KOPT-K1 (cell line): ENCODE measurements around the gene JPH4.

ENCODE experiments used
- H3K27ac ChIP-seq: fragments of 200-600 bp; sonication (generic); 2 replicates; pipeline ENCODE4 v1.5.1; 2016; ENCODE audit warnings: antibody characterized with exemption, mild to moderate bottlenecking, low read depth, low read length; ENCODE audit not compliant: poor library complexity, severe bottlenecking
- H3K36me3 ChIP-seq: fragments of 200-600 bp; sonication (generic); 2 replicates; pipeline ENCODE4 v1.5.1; 2017; ENCODE audit warnings: antibody characterized with exemption, mild to moderate bottlenecking, low read length, moderate library complexity; ENCODE audit not compliant: insufficient read depth
- H3K9me3 ChIP-seq: fragments of 200-600 bp; sonication (generic); 2 replicates; pipeline ENCODE4 v1.5.1; 2017; ENCODE audit warnings: antibody characterized with exemption, low read length, mild to moderate bottlenecking; ENCODE audit not compliant: insufficient read depth, poor library complexity, severe bottlenecking

Gene JPH4

DNA sequence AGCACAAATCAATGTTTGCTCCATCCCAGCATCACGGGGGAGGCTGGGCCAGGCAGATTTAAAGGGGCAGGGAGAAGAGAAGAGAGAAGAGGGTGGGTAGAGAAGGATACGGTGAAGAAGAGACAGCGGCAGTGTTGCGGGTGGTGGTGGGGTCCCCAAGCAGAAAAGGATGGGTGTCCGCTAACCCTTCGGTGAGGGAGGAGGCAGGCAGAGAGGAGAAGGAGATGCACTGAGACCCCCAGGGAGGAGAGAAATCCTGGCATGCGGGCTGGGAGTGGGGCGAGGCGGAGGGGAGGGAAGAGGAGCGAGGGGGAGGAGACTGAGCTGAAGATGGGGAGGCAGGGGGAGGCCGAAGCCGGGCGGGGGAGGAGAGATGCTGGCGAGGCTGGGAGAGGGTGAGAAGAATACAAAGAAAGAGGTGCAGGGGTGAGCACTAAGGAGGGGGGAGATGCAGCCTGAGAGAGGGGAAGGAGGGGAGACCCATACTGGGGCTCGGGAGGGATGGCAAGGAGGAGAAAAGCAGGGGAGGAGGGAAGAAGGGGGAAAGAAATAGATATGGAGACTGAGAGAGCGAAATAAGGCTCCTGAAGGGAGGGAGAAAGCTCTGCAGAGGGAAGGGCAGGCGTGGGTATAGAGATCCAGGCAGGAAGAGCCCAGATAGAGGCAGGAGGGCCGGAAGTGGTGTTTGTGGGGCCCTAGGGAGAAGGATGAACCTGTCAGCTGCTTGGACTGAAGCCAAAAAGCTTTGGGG lies at the start of gene JPH4:
JPH4 (minus strand) TSS at position 231 of the 751 bp plus-strand sequence. CDS start 1,337 bp downstream, outside the sequence.
- no peaks in the 10 kb centered on the region for H3K9me3 ChIP-seq

DNA sequence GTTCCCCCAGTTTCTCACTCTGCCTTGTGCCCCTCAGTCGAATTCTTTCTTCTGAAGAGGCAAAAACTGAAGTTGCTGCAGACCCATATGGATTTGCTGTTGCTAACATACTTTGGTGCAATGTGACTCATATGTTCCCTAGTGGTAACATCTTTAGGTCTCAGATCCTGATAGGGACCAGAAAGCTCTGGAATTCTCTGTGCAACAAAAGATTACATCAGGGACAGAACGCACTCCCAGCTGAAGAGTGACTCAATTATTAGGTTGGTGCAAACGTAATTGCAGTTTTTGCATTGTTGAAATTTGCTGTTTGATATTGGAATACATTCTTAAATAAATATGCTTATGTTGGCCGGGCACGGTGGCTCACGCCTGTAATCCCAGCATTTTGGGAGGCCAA lies 49.4 kb upstream of the JPH4 start:
- Histone ChIP-seq H3K36me3 (no peaks in the 10 kb centered on the region), H3K9me3 (peaks cover 35% of the 10 kb centered on the region), H3K27ac (no peak overlapping the region)

More for the DNA sequence above, at the start of gene JPH4:
- Histone ChIP-seq H3K36me3 (no peaks in the 10 kb centered on the region), H3K27ac (no peak within 1 kb of the TSS)

- Histone ChIP-seq H3K36me3 (no peaks in the 10 kb centered on the region), H3K9me3 (peaks cover 40% of the 10 kb centered on the region), H3K27ac (no peak overlapping the region)
These were observed 48.4 kb upstream of the JPH4 start for GRCh38 chr14:23626946-23627345.

GRCh38 chr14:23624830-23625404 lies 46.3 kb upstream of the JPH4 start:
- Histone ChIP-seq H3K36me3 (no peaks in the 10 kb centered on the region), H3K27ac (no peak overlapping the region), H3K9me3 (peaks cover 40% of the 10 kb centered on the region)

DNA sequence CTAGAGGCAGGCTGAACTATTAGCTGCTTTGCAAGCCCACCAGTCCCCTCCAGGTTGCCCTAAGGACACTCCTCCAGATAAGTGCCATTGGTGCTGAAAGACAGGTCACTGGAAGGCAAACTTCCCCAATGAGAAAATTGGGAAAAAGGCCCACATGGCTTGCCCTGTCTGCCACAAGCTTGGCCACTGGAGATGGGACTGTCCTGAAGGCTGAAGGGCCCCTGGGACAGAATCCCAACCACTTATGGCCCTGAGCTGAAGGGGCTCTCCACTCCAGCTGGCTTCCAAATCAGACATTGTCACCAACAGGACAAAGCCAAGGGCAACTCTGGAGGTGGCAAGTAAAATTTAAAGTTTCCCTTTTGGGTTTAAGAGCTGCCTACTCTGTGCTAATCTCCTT lies 45.4 kb upstream of the JPH4 start:
- Histone ChIP-seq H3K36me3 (no peaks in the 10 kb centered on the region), H3K27ac (no peak overlapping the region), H3K9me3 (peaks cover 40% of the 10 kb centered on the region)

- H3K9me3 ChIP-seq: peaks cover 40% of the 10 kb centered on the region
- no peak overlapping the region for H3K27ac ChIP-seq
- no peaks in the 10 kb centered on the region for H3K36me3 ChIP-seq
These were observed 44.4 kb upstream of the JPH4 start for GRCh38 chr14:23622990-23623389.

DNA sequence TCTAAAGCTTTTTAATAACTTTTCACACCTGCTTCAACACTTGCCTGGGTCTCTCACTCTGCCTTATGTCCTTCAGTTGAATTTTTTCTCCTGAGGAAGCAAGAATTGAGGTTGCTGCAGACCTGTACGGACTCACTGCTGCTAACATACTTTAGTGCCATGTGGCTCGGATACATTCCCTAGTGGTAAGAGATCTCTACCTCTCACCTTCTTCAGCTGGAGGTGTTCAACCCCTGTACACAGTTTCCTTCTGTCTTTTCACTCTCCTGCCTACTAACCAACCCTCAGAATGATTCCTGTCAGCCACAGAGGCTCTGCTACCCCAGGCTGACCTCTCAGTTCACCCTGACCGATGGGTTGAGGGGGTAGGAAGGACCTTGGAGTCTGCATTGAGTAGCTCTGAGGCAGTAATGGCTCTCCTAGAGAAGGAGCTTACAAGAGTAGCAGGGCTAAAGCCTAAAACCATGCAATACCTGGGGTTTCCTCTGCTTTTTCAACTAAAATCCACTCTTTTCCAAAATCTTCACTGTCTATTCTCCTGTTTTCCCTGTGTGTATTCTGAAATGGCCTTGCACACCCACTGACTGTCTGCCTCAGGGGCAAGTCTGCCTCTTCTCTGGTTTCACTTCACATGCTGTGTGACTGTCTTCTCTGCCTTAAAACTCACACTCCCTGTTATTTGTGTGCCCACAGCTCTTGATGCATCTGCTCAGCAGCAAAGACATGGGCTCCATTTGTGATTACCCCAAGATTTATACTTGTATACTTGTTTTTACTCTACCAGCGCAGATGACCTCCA lies 43.5 kb upstream of the JPH4 start:
- Histone ChIP-seq H3K9me3 (peaks cover 40% of the 10 kb centered on the region), H3K27ac (no peak overlapping the region), H3K36me3 (no peaks in the 10 kb centered on the region)

- no peaks in the 10 kb centered on the region for H3K36me3 ChIP-seq
- peaks cover 39% of the 10 kb centered on the region for H3K9me3 ChIP-seq
- no peak overlapping the region for H3K27ac ChIP-seq
These were observed 42.8 kb upstream of the JPH4 start for GRCh38 chr14:23621204-23621931.

- H3K9me3 ChIP-seq: peaks cover 27% of the 10 kb centered on the region
- H3K27ac ChIP-seq: no peak overlapping the region
- no peaks in the 10 kb centered on the region for H3K36me3 ChIP-seq
These were observed 41.6 kb upstream of the JPH4 start for GRCh38 chr14:23620177-23620702.

DNA sequence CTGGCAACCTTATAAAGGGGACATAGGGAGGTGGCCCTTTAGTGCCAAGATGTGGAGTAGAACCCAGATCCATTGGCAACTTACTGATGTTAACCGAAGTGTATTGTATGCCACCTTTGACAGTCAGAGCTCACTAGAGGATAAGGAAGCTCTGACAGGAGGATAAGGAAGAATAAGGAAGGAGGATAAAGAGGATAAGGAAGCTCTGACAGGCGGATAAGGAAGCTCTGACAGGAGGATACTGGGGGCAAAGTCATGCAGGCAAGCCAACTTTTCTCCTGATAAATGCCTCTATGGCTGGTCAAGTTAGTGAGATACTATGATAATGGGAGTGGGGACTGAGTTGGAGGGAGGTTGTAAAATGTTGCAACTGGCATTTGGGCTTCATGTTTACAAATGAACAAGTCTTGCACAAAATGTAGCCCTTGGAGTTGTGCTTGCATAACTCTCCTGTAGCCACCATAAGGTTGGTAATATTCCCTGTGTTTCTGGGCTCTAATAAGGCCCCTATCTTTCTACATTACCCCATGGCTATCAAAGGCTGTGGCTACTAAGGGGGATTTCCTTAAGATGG lies 39.9 kb upstream of the JPH4 start:
- Histone ChIP-seq H3K27ac (no peak overlapping the region), H3K9me3 (peaks cover 10% of the 10 kb centered on the region), H3K36me3 (no peaks in the 10 kb centered on the region)

DNA sequence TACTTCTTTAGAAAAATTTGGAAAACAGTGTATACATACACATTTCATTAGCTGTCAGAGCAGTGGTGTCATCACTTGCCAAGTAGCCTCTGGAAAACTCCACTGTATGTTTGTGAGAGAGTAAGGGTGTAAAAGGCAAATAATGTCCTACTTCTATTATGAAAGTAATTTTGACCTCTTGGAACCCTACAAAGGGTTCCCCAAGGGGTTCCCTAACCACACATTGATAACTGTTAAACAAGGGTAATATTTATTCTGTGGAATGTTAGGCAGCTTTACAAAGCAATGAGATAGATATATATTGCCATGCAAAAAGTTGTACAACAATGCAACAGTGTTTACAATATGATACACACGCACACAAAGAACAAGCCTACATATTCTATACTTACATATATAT lies 38.9 kb upstream of the JPH4 start:
- peaks cover 3% of the 10 kb centered on the region for H3K9me3 ChIP-seq

DNA sequence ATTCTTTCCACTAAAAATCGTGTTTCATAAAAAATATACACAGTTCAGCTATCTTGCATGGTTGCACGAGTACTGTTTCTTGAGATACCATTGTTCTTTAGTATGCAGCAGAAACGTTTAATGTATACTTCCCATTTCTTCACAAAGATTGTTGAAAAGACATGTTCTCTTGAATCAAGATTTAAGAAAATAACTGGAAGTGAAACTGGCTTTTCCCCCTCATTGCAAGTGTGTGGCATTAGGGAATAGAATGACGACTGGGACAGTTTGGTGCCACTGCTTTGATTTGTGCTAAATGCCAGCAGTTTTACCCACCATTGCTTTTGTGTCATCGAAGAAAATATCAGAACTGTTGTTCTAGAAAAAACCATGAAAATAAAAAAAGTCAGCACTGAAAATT lies 37.3 kb upstream of the JPH4 start:
- Histone ChIP-seq H3K9me3 (no peaks in the 10 kb centered on the region), H3K36me3 (no peaks in the 10 kb centered on the region), H3K27ac (no peak overlapping the region)

More for the DNA sequence above, 38.9 kb upstream of the JPH4 start:
- Histone ChIP-seq H3K27ac (no peak overlapping the region), H3K36me3 (no peaks in the 10 kb centered on the region)

DNA sequence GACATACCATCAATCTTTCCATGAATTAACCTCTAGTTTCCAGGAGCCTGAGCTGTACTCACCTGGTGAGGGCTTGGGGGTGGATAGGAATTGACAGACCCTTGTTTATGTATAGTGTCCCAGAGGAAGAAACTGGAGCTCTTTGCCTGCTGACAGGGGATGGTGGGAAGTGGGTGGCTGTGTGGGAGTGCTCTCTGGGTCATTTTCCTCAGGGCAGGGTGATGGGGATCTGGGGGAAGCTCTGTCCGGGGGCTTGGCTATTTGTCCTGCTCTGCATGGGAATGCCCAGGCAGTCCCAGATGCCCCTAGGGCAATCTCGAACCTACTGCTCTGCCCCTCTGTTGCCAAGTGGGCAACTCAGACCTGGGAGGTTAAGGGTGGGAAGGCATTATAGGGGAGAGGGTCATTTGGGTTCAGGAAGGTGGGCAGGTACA lies 35.8 kb upstream of the JPH4 start:
- H3K9me3 ChIP-seq: peaks cover 8% of the 10 kb centered on the region
- no peak overlapping the region for H3K27ac ChIP-seq
- no peaks in the 10 kb centered on the region for H3K36me3 ChIP-seq

DNA sequence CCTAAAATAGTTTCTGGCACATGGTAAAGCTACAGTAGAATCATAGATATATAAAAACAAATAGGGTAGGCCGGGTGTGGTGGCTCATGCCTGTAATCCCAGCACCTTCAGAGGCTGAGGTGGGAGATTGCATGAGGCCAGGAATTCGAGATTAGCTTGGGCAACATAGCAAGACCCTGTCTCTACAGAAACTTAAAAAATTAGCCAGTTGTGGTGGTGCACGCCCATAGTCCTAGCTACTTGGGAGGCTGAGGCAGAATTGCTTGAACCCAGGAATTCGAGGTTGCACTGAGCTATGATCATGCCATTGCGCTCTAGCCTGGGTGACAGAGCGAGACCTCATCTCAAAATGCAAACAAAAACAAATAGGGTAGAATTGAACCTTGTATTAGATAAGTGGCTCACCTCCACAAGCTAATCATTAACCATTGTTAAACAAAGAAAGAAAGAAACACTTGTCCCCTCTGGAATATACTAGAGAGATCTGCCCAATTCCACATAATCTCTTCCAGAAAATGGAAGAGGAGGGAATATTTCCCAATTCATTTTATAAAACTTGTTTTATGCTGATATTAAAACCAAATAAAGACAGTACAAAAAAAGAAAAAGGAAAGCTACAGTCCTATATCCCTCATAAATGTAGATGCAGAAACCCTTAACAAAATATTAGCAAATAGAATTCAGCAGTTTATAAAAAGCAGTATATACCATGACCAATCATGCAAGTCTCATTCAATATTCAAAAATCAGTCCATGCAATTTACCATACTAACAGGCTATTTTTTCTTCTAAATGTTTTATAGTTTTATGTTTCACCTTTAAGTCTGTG lies 34.9 kb upstream of the JPH4 start:
- H3K27ac ChIP-seq: no peak overlapping the region
- H3K36me3 ChIP-seq: no peaks in the 10 kb centered on the region
- peaks cover 15% of the 10 kb centered on the region for H3K9me3 ChIP-seq
